SK-N-SH (cell line): Measurements from ENCODE around the gene CYB561. TPM values are rescaled to one million over a fixed set of nuclear protein-coding genes. Genes with fewer than 3 reads are reported as not detected.

ENCODE experiments used
- CTCF ChIA-PET: fragments of 300-600, 350-600 bp; formaldehyde crosslinking; extraction: SDS; loops from one replicate; lab custom pipeline; 2021; lab: Yijun Ruan, JAX
- POLR2A ChIA-PET: fragments of 350-600 bp; sonication (Branson Sonifier 250); formaldehyde crosslinking; extraction: SDS; loops from one replicate; lab custom pipeline; 2020; ENCODE audit warnings: antibody characterized with exemption, inconsistent platforms; lab: Yijun Ruan, JAX
- DNase-seq: peaks from one replicate; pipeline ENCODE4 v3.0.0; 2012
- H2AFZ ChIP-seq: fragments of 200-600 bp; sonication (generic); 2 replicates; pipeline ENCODE4 v1.8.1; 2016; ENCODE audit warnings: antibody characterized with exemption, mild to moderate bottlenecking, low read depth
- H3F3A ChIP-seq: fragments of 200-600 bp; sonication (generic); replicated peaks from 2 replicates; pipeline ENCODE3; 2016; ENCODE audit warnings: antibody characterized with exemption, mild to moderate bottlenecking; ENCODE audit not compliant: insufficient read depth
- H3K27ac ChIP-seq, 2 experiments: fragments of 200-500 bp in 1 of 2; fragments of 200-600 bp in 1 of 2; sonication (Bioruptor generic) in 1 of 2; sonication (generic), shearing (Covaris generic) in 1 of 2; 2 replicates each; pipeline versions ENCODE4 v1.5.1 to v1.6.1; 2014 to 2016; ENCODE audit warnings: low read depth in 2 of 2, inconsistent platforms in 1 of 2, low read length in 1 of 2, mild to moderate bottlenecking in 1 of 2, mixed read lengths in 1 of 2
- H3K27me3 ChIP-seq: fragments of 200-600 bp; sonication (generic), shearing (Covaris generic); 2 replicates; pipeline ENCODE4 v1.6.1; 2016; ENCODE audit warnings: mixed run types; ENCODE audit not compliant: insufficient read depth
- H3K36me3 ChIP-seq, 2 experiments: fragments of 200-500 bp in 1 of 2; fragments of 200-600 bp in 1 of 2; sonication (Bioruptor generic) in 1 of 2; sonication (generic) in 1 of 2; replicated peaks in 1 of 2; 2 replicates each; pipeline versions ENCODE3 to v1.5.1; 2014 to 2016; ENCODE audit warnings: low read length in 1 of 2, mild to moderate bottlenecking in 1 of 2; ENCODE audit not compliant: insufficient read depth in 2 of 2, control insufficient read depth in 1 of 2
- H3K4me1 ChIP-seq, 2 experiments: fragments of 200-500 bp in 1 of 2; fragments of 200-600 bp in 1 of 2; sonication (Bioruptor generic) in 1 of 2; sonication (generic), shearing (Covaris generic) in 1 of 2; 2 replicates each; pipeline versions ENCODE4 v1.5.1 to v1.6.1; 2014 to 2016; ENCODE audit warnings: low read depth in 1 of 2, low read length in 1 of 2, mixed run types in 1 of 2; ENCODE audit not compliant: insufficient read depth in 2 of 2, control insufficient read depth in 1 of 2
- H3K4me2 ChIP-seq: fragments of 200-600 bp; sonication (generic), shearing (Covaris generic); 2 replicates; pipeline ENCODE4 v1.6.1; 2017; ENCODE audit warnings: mixed run types
- H3K4me3 ChIP-seq, 2 experiments: fragments of 200-500 bp in 1 of 2; fragments of 200-600 bp in 1 of 2; sonication (Bioruptor generic) in 1 of 2; sonication (generic), shearing (Covaris generic) in 1 of 2; 2 replicates each; pipeline versions ENCODE4 v1.5.1 to v1.8.1; 2014 to 2016; ENCODE audit warnings: low read depth in 2 of 2, inconsistent platforms in 1 of 2, low read length in 1 of 2, mild to moderate bottlenecking in 1 of 2, mixed read lengths in 1 of 2, moderate library complexity in 1 of 2
- H3K79me2 ChIP-seq: fragments of 200-600 bp; sonication (generic); 2 replicates; pipeline ENCODE4 v1.8.1; 2017; ENCODE audit warnings: mild to moderate bottlenecking; ENCODE audit not compliant: insufficient read depth
- H3K9ac ChIP-seq: fragments of 200-600 bp; sonication (generic); 2 replicates; pipeline ENCODE4 v1.6.1; 2017; ENCODE audit warnings: mixed run types
- H3K9me2 ChIP-seq: fragments of 200-600 bp; sonication (generic); 2 replicates; pipeline ENCODE4 v1.6.1; 2017; ENCODE audit warnings: mixed run types
- H3K9me3 ChIP-seq: fragments of 200-600 bp; sonication (generic); 2 replicates; pipeline ENCODE4 v1.6.1; 2017; ENCODE audit warnings: mixed run types, mild to moderate bottlenecking, moderate library complexity
- H4K20me1 ChIP-seq: fragments of 200-600 bp; sonication (generic); 2 replicates; pipeline ENCODE4 v1.6.1; 2017; ENCODE audit warnings: mild to moderate bottlenecking, mixed run types; ENCODE audit not compliant: insufficient read depth
- CHD2 ChIP-seq: fragments of 150-350 bp; IDR thresholded peaks from 2 replicates; pipeline ENCODE4 v1.6.1; 2018; ENCODE audit warnings: low read length; ENCODE audit not compliant: partially characterized antibody
- EP300 ChIP-seq, 2 experiments: IDR thresholded peaks; 2 replicates each; pipeline versions ENCODE4 v1.4.0 to v1.6.1; 2012; ENCODE audit warnings: borderline replicate concordance in 1 of 2, low read depth in 1 of 2, low read length in 1 of 2
- FOSL2 ChIP-seq: IDR thresholded peaks from 2 replicates; pipeline ENCODE4 v1.4.0; 2012; ENCODE audit warnings: low read depth, mild to moderate bottlenecking, moderate library complexity, borderline replicate concordance
- FOXJ3 ChIP-seq: sonication (generic); formaldehyde crosslinking; IDR thresholded peaks from 2 replicates; pipeline ENCODE4 v1.5.1; 2020; ENCODE audit warnings: mild to moderate bottlenecking, missing genetic modification reagents
- GABPA ChIP-seq: IDR thresholded peaks from 2 replicates; pipeline ENCODE4 v1.4.0; 2012; ENCODE audit warnings: low read depth, mild to moderate bottlenecking
- MEF2A ChIP-seq: IDR thresholded peaks from 2 replicates; pipeline ENCODE4 v1.4.0; 2012; ENCODE audit warnings: low read depth, borderline replicate concordance
- MXI1 ChIP-seq: IDR thresholded peaks from 2 replicates; pipeline ENCODE4 v1.6.1; 2012; ENCODE audit warnings: mild to moderate bottlenecking, low read depth, low read length, improper control_type of control experiment
- NFIC ChIP-seq: IDR thresholded peaks from 2 replicates; pipeline ENCODE4 v1.4.0; 2012; ENCODE audit warnings: borderline replicate concordance
- POLR2AphosphoS5 ChIP-seq: IDR thresholded peaks from 2 replicates; pipeline ENCODE4 v1.6.1; 2012; ENCODE audit warnings: low read depth, low read length
- RCOR1 ChIP-seq: fragments of 150-350 bp; IDR thresholded peaks from 2 replicates; pipeline ENCODE4 v1.6.1; 2017; ENCODE audit warnings: antibody characterized with exemption, low read length
- RXRA ChIP-seq: IDR thresholded peaks from 2 replicates; pipeline ENCODE4 v1.4.0; 2012; ENCODE audit warnings: low read depth, mild to moderate bottlenecking, borderline replicate concordance
- SIN3A ChIP-seq: IDR thresholded peaks from 2 replicates; pipeline ENCODE4 v1.6.1; 2012; ENCODE audit warnings: low read depth, mild to moderate bottlenecking, low read length, moderate library complexity, borderline replicate concordance
- SMC3 ChIP-seq: IDR thresholded peaks from 2 replicates; pipeline ENCODE4 v1.6.1; 2012; ENCODE audit warnings: low read depth, low read length, improper control_type of control experiment
- TCF12 ChIP-seq: IDR thresholded peaks from 2 replicates; pipeline ENCODE4 v1.4.0; 2012
- TEAD4 ChIP-seq: IDR thresholded peaks from 2 replicates; pipeline ENCODE4 v1.4.0; 2012; ENCODE audit warnings: mild to moderate bottlenecking, borderline replicate concordance; ENCODE audit not compliant: insufficient read depth
- YY1 ChIP-seq: IDR thresholded peaks from 2 replicates; pipeline ENCODE4 v1.4.0; 2012; ENCODE audit warnings: low read depth, mild to moderate bottlenecking
- WGBS: methylation state at CpG from one replicate; pipeline ENCODE4 v1.1.6; 2017; ENCODE audit warnings: low lambda C conversion rate; 5-methylcytosine and 5-hydroxymethylcytosine counted together
- polyA plus RNA-seq, 3 experiments: library from polyadenylated mRNA; depleted of rRNA; stranded (reverse); fragments of >200 nt; gene quantifications; 2 replicates each; pipeline ENCODE4 v1.2.3, GENCODE V29; 2012
- TF ChIP-seq, protein P1 (sequence below): fragments of 200-600 bp; sonication (generic); IDR thresholded peaks from 2 replicates; pipeline ENCODE4 v1.6.1; 2017; ENCODE audit warnings: antibody characterized with exemption, mild to moderate bottlenecking, moderate library complexity
- TF ChIP-seq, protein P2 (sequence below): fragments of 150-350 bp; IDR thresholded peaks from 2 replicates; pipeline ENCODE4 v1.6.1; 2016; ENCODE audit warnings: mild to moderate bottlenecking, low read depth, low read length
- TF ChIP-seq, protein P3 (sequence below): IDR thresholded peaks from 2 replicates; pipeline ENCODE4; 2012

Gene CYB561
- polyA plus RNA-seq, 1 of the 3 experiments (the other 2 are of a cell fraction), result 28.3 TPM

DNA sequence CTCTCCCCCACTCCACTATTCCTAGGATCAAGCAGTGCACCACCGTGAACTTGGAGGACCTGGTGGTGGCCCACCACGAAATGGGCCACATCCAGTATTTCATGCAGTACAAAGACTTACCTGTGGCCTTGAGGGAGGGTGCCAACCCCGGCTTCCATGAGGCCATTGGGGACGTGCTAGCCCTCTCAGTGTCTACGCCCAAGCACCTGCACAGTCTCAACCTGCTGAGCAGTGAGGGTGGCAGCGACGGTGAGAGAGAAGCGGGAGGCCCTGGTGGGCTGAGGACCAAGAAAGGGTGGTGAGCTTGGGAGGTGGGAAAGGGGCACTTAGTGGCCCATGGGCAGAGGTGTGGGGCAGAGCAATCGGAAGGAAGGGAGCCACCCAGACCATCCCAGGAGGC is 47.3 kb upstream of the CYB561 start:
- CTCF ChIA-PET, result interaction anchor here (4.3 to 5.4 kb wide), 2 partner anchors 14 to 68 kb away, joined by 25 to 30 read pairs; no protein-coding TSS in a partner anchor
- H3K27me3 ChIP-seq, result no peaks in the 10 kb centered on the region
- H3K9ac ChIP-seq, result no peak overlapping the region
- TF ChIP-seq, protein P1, sequence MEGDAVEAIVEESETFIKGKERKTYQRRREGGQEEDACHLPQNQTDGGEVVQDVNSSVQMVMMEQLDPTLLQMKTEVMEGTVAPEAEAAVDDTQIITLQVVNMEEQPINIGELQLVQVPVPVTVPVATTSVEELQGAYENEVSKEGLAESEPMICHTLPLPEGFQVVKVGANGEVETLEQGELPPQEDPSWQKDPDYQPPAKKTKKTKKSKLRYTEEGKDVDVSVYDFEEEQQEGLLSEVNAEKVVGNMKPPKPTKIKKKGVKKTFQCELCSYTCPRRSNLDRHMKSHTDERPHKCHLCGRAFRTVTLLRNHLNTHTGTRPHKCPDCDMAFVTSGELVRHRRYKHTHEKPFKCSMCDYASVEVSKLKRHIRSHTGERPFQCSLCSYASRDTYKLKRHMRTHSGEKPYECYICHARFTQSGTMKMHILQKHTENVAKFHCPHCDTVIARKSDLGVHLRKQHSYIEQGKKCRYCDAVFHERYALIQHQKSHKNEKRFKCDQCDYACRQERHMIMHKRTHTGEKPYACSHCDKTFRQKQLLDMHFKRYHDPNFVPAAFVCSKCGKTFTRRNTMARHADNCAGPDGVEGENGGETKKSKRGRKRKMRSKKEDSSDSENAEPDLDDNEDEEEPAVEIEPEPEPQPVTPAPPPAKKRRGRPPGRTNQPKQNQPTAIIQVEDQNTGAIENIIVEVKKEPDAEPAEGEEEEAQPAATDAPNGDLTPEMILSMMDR, result no peak
- TF ChIP-seq YY1, result no peak
- TF ChIP-seq EP300 (IDR thresholded peaks at IDR 0.05; ENCODE audit: borderline replicate concordance in 1 of 2, low read depth in 1 of 2, low read length in 1 of 2), result no peak
- TF ChIP-seq FOSL2, result no peak
- TF ChIP-seq CHD2, result no peak
- no peak for TF ChIP-seq MXI1
- TF ChIP-seq RXRA, result no peak
- TF ChIP-seq, all 33 proteins: peak for 0
- Histone ChIP-seq H3K9me3 (no peaks in the 10 kb centered on the region), H3K4me1 (peaks cover 0 to 25% of the 10 kb centered on the region in 2 experiments; a peak in 1 of 4 replicates), H3F3A (no peaks in the 10 kb centered on the region), H3K4me2 (no peak overlapping the region), H3K4me3 (no peak overlapping the region), H3K9me2 (no peaks in the 10 kb centered on the region), H2AFZ (no peak overlapping the region), H4K20me1 (no peaks in the 10 kb centered on the region), H3K79me2 (no peaks in the 10 kb centered on the region), H3K36me3 (no peaks in the 10 kb centered on the region), H3K27ac (no peak overlapping the region)
- no peak for DNase-seq
- POLR2A ChIA-PET, result no interaction called here
- WGBS, result 84% methylated on average over 9 of the region's 9 CpGs

DNA sequence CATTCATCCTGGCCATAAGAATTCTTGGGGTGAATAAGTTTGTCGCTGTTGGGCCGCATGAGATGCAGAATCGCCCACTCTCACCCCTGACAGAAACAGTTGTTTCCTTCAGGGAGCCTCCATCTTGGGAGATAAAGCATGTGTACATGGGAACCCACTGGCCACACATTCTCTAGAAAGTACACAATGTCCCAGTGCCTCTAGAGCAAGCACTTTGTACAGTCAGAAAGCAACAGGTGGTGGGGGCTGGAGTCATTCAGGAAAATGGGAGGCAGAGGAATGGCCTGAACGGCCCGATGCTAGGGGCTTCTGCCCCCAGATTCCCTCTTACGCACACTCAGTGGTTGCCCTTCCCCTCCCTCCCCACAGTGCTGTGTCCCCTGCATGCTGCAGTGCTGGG is 46.8 kb upstream of the CYB561 start:
- Histone ChIP-seq H3K9me3 (no peaks in the 10 kb centered on the region), H3K9ac (no peak overlapping the region), H3K27ac (no peak overlapping the region), H3K79me2 (no peaks in the 10 kb centered on the region), H3K4me1 (peaks cover 0 to 21% of the 10 kb centered on the region in 2 experiments; a peak in 1 of 4 replicates), H3K4me2 (no peak overlapping the region), H3K27me3 (no peaks in the 10 kb centered on the region), H3F3A (no peaks in the 10 kb centered on the region), H3K36me3 (no peaks in the 10 kb centered on the region), H2AFZ (no peak overlapping the region), H3K4me3 (no peak overlapping the region), H3K9me2 (no peaks in the 10 kb centered on the region), H4K20me1 (no peaks in the 10 kb centered on the region)
- WGBS, result 91% methylated on average over 6 of the region's 6 CpGs
- no peak for DNase-seq
- ChIA-PET CTCF (interaction anchor here (4.3 to 5.4 kb wide), 2 partner anchors 14 to 67 kb away, joined by 25 to 30 read pairs; no protein-coding TSS in a partner anchor), POLR2A (no interaction called here)
- no peak for TF ChIP-seq GABPA
- TF ChIP-seq, protein P2, sequence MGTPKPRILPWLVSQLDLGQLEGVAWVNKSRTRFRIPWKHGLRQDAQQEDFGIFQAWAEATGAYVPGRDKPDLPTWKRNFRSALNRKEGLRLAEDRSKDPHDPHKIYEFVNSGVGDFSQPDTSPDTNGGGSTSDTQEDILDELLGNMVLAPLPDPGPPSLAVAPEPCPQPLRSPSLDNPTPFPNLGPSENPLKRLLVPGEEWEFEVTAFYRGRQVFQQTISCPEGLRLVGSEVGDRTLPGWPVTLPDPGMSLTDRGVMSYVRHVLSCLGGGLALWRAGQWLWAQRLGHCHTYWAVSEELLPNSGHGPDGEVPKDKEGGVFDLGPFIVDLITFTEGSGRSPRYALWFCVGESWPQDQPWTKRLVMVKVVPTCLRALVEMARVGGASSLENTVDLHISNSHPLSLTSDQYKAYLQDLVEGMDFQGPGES, result no peak
- TF ChIP-seq, protein P3, sequence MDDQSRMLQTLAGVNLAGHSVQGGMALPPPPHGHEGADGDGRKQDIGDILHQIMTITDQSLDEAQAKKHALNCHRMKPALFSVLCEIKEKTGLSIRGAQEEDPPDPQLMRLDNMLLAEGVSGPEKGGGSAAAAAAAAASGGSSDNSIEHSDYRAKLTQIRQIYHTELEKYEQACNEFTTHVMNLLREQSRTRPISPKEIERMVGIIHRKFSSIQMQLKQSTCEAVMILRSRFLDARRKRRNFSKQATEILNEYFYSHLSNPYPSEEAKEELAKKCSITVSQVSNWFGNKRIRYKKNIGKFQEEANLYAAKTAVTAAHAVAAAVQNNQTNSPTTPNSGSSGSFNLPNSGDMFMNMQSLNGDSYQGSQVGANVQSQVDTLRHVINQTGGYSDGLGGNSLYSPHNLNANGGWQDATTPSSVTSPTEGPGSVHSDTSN, result no peak
- TF ChIP-seq POLR2AphosphoS5, result no peak
- TF ChIP-seq SIN3A, result no peak
- no peak for TF ChIP-seq TCF12
- TF ChIP-seq, protein P1, result no peak
- no peak for TF ChIP-seq SMC3
- no peak for TF ChIP-seq MEF2A
- no peak for TF ChIP-seq NFIC
- no peak for TF ChIP-seq RXRA
- no peak for TF ChIP-seq RCOR1
- TF ChIP-seq YY1, result no peak
- no peak for TF ChIP-seq FOXJ3 (CRISPR knock-in tag)
- TF ChIP-seq TEAD4, result no peak
- no peak for TF ChIP-seq EP300 (IDR thresholded peaks at IDR 0.05; ENCODE audit: borderline replicate concordance in 1 of 2, low read depth in 1 of 2, low read length in 1 of 2)
